ENCODE measurements around the gene TDRD15. TPM values are rescaled to one million over a fixed set of nuclear protein-coding genes. Genes with fewer than 3 reads are reported as not detected.

The TDRD15 gene
- total and polyA plus RNA-seq, 7 donors = not detected

DNA sequence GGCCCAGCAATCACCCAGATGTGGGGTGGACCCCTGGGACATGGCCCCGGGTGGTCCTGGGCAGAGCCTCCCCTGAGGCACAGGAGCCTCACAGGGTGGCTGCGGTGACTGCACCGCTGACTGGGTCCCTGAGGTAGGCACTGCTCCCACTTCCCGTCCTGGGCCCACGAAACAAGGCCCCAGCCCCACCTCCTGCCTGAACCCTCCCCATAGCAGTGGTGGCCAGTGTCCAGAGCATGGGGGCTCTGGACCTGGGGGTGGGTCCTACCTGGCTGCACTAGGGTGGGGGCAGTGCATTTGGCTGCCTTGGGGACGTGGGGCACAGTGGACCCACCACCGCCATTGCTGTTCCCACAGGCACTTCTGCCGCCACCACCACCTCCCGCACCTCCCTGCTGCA lies 39.4 kb downstream of the TDRD15 start:
- no peak overlapping the region for H3K4me3 ChIP-seq
- WGBS, 3 donors = 94 to 99% (median 95%) methylated on average over 7 to 9 of the region's 9 CpGs
- no peaks in the 10 kb centered on the region for H3K27me3 ChIP-seq (ENCODE audit: insufficient read depth in 3 of 3, low read length in 2 of 3)
- intact Hi-C loops (cut with DNase I) = no loop called here
- H3K27ac ChIP-seq = no peak overlapping the region
- H3K4me1 ChIP-seq = no peaks in the 10 kb centered on the region
- H3K9me3 ChIP-seq = no peaks in the 10 kb centered on the region
- TF ChIP-seq, protein P1, sequence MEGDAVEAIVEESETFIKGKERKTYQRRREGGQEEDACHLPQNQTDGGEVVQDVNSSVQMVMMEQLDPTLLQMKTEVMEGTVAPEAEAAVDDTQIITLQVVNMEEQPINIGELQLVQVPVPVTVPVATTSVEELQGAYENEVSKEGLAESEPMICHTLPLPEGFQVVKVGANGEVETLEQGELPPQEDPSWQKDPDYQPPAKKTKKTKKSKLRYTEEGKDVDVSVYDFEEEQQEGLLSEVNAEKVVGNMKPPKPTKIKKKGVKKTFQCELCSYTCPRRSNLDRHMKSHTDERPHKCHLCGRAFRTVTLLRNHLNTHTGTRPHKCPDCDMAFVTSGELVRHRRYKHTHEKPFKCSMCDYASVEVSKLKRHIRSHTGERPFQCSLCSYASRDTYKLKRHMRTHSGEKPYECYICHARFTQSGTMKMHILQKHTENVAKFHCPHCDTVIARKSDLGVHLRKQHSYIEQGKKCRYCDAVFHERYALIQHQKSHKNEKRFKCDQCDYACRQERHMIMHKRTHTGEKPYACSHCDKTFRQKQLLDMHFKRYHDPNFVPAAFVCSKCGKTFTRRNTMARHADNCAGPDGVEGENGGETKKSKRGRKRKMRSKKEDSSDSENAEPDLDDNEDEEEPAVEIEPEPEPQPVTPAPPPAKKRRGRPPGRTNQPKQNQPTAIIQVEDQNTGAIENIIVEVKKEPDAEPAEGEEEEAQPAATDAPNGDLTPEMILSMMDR (IDR thresholded peaks at IDR 0.05) = no peak
- no peak for DNase-seq
- no peaks in the 10 kb centered on the region for H3K36me3 ChIP-seq (ENCODE audit: insufficient read depth in 1 of 2, low read depth in 1 of 2)
- ATAC-seq = no peak

DNA sequence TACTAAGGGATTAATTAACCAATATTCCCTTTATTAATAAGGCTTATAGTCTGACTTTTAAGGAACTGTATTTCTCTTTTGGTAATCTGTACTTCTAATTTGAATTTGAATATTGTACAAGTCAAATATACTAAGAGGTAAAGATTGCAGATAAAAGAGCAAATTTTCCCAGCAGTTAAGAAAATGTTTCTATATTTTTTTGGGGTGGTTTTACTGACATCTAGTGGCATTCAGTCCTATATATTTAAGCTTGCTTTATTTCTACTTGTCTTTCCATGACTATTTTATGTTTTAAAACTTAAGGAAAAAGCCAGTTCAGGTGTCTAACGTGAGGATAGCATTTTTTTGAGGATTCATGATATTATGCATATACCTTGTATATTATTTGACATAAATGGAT lies 41.6 kb downstream of the TDRD15 start:
- H3K4me1 ChIP-seq = no peaks in the 10 kb centered on the region
- DNase-seq = no peak
- intact Hi-C loops (cut with DNase I) = no loop called here
- H3K4me3 ChIP-seq = no peak overlapping the region
- H3K27ac ChIP-seq = no peak overlapping the region
- no peak for ATAC-seq
- TF ChIP-seq, protein P1 (IDR thresholded peaks at IDR 0.05) = no peak
- no peaks in the 10 kb centered on the region for H3K9me3 ChIP-seq
- H3K36me3 ChIP-seq (ENCODE audit: insufficient read depth in 1 of 2, low read depth in 1 of 2) = no peaks in the 10 kb centered on the region
- no peaks in the 10 kb centered on the region for H3K27me3 ChIP-seq (ENCODE audit: insufficient read depth in 3 of 3, low read length in 2 of 3)
- WGBS, 3 donors = 3 to 5% (median 5%) methylated on average over 1 of the region's 1 CpG

DNA sequence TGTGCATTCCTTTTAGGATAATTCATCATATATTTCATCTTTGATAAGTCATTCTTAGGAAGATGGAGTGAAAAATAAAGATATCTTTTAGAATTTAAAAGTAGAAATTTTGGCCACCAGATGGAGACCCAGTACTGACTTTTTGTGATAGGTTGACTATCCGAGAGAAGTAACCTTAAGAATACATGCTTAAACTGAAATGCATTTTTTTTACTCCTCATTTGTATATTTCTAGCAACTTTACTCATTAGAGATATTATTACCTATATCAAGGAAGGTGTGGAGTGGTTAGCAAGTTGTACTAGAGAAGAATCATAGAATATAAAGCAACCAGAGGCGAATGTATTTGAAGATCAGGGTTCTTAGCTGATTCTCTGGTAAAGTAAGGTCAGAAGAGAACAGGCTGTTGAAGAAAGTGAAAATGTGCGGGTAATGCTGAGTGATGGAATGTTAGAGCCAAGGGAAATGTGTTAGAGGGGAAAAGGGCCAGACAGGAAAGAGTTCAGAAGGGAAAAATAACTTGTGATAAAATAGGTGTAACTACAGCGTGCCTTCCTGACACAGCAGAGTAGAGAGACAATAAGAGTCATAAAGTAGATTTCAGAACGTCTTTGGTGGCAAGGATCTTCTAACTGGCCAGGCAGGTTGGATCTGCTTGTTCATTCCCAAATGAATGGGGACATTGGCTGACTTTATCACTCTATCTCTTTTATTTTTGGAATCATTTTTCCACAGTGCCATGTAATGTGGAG lies 52.3 kb downstream of the TDRD15 start:
- Histone ChIP-seq H3K9me3 (no peaks in the 10 kb centered on the region), H3K4me3 (no peak overlapping the region), H3K4me1 (no peaks in the 10 kb centered on the region), H3K27me3 (ENCODE audit: insufficient read depth in 3 of 3, low read length in 2 of 3) (no peaks in the 10 kb centered on the region), H3K36me3 (ENCODE audit: insufficient read depth in 1 of 2, low read depth in 1 of 2) (no peaks in the 10 kb centered on the region), H3K27ac (no peak overlapping the region)
- 28 to 41% (median 30%) methylated on average over 5 of the region's 5 CpGs for WGBS, 3 donors
- DNase-seq (no peak), ATAC-seq (no peak)
- TF ChIP-seq, protein P1 (IDR thresholded peaks at IDR 0.05) = peak; percentile 28
- intact Hi-C loops (cut with DNase I) = loop anchor here (2.0 to 10.0 kb wide), 2 partner anchors 139 to 141 kb away; no protein-coding TSS in a partner anchor

DNA sequence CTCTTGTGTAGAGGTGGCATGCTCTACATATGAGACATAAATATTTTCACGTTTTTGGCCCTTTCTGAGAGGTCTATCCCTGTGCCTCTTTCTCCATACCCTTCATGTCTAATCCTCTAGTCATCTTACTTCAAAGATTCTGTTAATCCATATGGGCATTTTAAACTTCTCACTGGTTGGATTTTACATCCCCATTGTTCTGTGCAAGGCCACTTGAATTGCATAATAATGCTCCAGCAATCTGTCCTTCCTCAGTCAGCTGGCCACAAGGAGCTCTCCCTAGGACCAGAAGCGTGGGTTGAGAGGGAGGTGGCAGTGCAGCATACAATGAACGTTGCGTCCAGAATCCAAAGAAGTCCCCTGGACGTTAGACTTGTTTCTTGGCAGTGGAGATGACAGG lies 58.2 kb downstream of the TDRD15 start:
- DNase-seq (no peak), ATAC-seq (no peak)
- intact Hi-C loops (cut with DNase I) = no loop called here
- no peaks in the 10 kb centered on the region for H3K9me3 ChIP-seq
- WGBS, 3 donors = 74 to 81% (median 74%) methylated on average over 5 of the region's 5 CpGs
- no peak overlapping the region for H3K4me3 ChIP-seq
- no peaks in the 10 kb centered on the region for H3K4me1 ChIP-seq
- H3K27ac ChIP-seq = no peak overlapping the region
- TF ChIP-seq, protein P1 (IDR thresholded peaks at IDR 0.05) = no peak
- no peaks in the 10 kb centered on the region for H3K27me3 ChIP-seq (ENCODE audit: insufficient read depth in 3 of 3, low read length in 2 of 3)
- H3K36me3 ChIP-seq (ENCODE audit: insufficient read depth in 1 of 2, low read depth in 1 of 2) = no peaks in the 10 kb centered on the region

DNA sequence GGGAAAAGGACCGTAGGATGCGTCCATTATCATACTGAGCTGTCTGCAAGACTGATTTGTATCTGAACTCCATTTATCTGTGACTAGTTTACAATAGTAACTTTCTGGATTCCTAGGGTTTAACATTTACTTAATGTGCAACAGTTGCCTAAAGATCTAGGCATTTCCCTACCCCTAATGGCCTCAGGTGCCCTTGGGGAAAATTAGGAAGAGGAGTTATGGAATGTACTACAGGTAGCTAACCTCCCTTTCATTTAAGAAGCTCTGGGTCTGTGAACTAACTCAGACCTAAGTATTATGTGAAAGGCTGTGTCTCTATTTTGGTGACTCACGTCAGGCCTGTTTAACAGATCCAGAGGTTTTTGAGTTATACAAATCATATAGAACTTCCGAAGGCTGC lies 59.5 kb downstream of the TDRD15 start:
- H3K9me3 ChIP-seq = no peaks in the 10 kb centered on the region
- WGBS, 3 donors = 66 to 84% (median 68%) methylated on average over 4 of the region's 4 CpGs
- TF ChIP-seq, protein P1 (IDR thresholded peaks at IDR 0.05) = no peak
- H3K27ac ChIP-seq = no peak overlapping the region
- DNase-seq (no peak), ATAC-seq (no peak)
- no peaks in the 10 kb centered on the region for H3K4me1 ChIP-seq
- H3K4me3 ChIP-seq = no peak overlapping the region
- intact Hi-C loops (cut with DNase I) = no loop called here
- no peaks in the 10 kb centered on the region for H3K36me3 ChIP-seq (ENCODE audit: insufficient read depth in 1 of 2, low read depth in 1 of 2)
- no peaks in the 10 kb centered on the region for H3K27me3 ChIP-seq (ENCODE audit: insufficient read depth in 3 of 3, low read length in 2 of 3)
